GM19035 (cell line): ENCODE results near the gene EN2.

Experiments
- ATAC-seq: cut with Tn5 transposase; IDR thresholded peaks from one replicate; pipeline ENCODE4 v1.9.1; 2021; ENCODE audit not compliant: unreplicated experiment

The EN2 gene

GRCh38 chr7:155450558-155450969 is 7.4 kb upstream of the EN2 start:
- ATAC-seq = no peak

GRCh38 chr7:155450970-155451801 is 6.7 kb upstream of the EN2 start:
- ATAC-seq = no peak

- no peak for ATAC-seq
Measured at GRCh38 chr7:155451840-155452239, 6.1 kb upstream of the EN2 start.

- ATAC-seq = no peak
Measured at GRCh38 chr7:155452505-155453295, 5.2 kb upstream of the EN2 start.

- no peak for ATAC-seq
Measured at GRCh38 chr7:155453296-155454182, 4.4 kb upstream of the EN2 start.

GRCh38 chr7:155454183-155455112 is 3.5 kb upstream of the EN2 start:
- no peak for ATAC-seq

GRCh38 chr7:155455132-155455693 is 2.7 kb upstream of the EN2 start:
- no peak for ATAC-seq

- ATAC-seq = no peak
Measured at GRCh38 chr7:155455776-155456737, 1.9 kb upstream of the EN2 start.

GRCh38 chr7:155456738-155457543 is 988 bp upstream of the EN2 start:
- no peak for ATAC-seq

GRCh38 chr7:155457544-155458110 is 302 bp upstream of the EN2 start:
- no peak for ATAC-seq

- ATAC-seq = no peak
Measured at GRCh38 chr7:155458878-155459699, 1.2 kb downstream of the EN2 start.

- no peak for ATAC-seq
Measured at GRCh38 chr7:155459700-155460461, 2.0 kb downstream of the EN2 start.

GRCh38 chr7:155460926-155461613 is 3.1 kb downstream of the EN2 start:
- ATAC-seq = no peak

GRCh38 chr7:155461631-155462030 is 3.7 kb downstream of the EN2 start:
- ATAC-seq = no peak

GRCh38 chr7:155462163-155462735 is 4.3 kb downstream of the EN2 start:
- ATAC-seq = no peak
